Colonic mucosa (tissue), 4 donors: ENCODE data around the gene CRLF2. TPM values are rescaled to one million over a fixed set of nuclear protein-coding genes. Genes with fewer than 3 reads are reported as not detected.

Experiments
- DNase-seq: peaks from one replicate; pipeline ENCODE4 v3.0.0-alpha.2; 2020
- H3K27ac ChIP-seq: fragments of 200-600 bp; one replicate; pipeline ENCODE4 v1.8.0; 2021
- H3K27me3 ChIP-seq: fragments of 200-600 bp; one replicate; pipeline ENCODE4 v1.8.0; 2021
- H3K36me3 ChIP-seq: fragments of 200-600 bp; one replicate; pipeline ENCODE4 v1.8.0; 2021
- H3K4me1 ChIP-seq: fragments of 200-600 bp; one replicate; pipeline ENCODE4 v1.8.0; 2021; ENCODE audit warnings: mild to moderate bottlenecking
- H3K4me3 ChIP-seq: fragments of 200-600 bp; one replicate; pipeline ENCODE4 v1.8.0; 2021
- H3K9ac ChIP-seq, 2 donors: one replicate each; pipeline ENCODE4 v1.7.0; 2013; ENCODE audit warnings: control low read depth in 2 of 2, low read depth in 2 of 2, low read length in 2 of 2
- H3K9me3 ChIP-seq: fragments of 200-600 bp; one replicate; pipeline ENCODE4 v1.8.0; 2021
- intact Hi-C: fragments of 100-400 bp; cut with DNase I; formaldehyde crosslinking; loops from one replicate; pipeline ENCODE4 v1.14.1; 2022
- total RNA-seq, 2 donors: library from RNA; stranded (reverse); fragmentation: NEBNext Ultra II Directional in 1 of 2; extraction: Animal tissue kit (Norgen Biotek cat#: 25700) in 1 of 2; gene quantifications; one replicate each; pipeline ENCODE4 v1.2.1, GENCODE V29; 2021
- TF ChIP-seq, protein P1 (sequence below): fragments of 200-600 bp; IDR thresholded peaks from one replicate; pipeline ENCODE4 v1.8.0; 2022; ENCODE audit warnings: antibody characterized with exemption, mild to moderate bottlenecking
- donor health status: healthy.
- donor health status: DM: no; HTN: no; CAD: no.
- donor health status: DM: no; HTN: no; CAD: no.

The CRLF2 gene
- total RNA-seq, 2 donors from 2014 or later: 0.32 TPM; not detected in 1

DNA sequence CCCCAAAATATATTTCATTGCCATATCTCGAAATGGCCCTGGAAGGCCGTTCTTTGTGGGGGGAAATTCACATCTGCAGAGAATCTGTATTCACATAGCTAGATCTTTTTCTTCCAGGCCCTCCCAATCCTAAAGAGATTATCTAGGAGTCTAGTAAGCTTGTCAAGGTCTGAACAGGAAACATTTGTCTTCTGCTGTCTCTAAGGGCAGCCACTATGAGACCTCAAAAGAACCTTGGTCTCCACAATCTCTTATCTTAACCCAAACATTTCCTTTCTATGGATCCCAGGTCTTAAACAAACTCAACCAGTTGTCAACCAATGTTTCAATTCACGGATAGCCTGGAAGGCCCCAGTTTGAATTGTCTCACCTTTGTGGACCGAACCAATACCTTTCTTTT, 45.0 kb downstream of the CRLF2 start:
- no peak for DNase-seq
- H3K36me3 ChIP-seq: no peaks in the 10 kb centered on the region
- H3K9me3 ChIP-seq: no peaks in the 10 kb centered on the region
- no peaks in the 10 kb centered on the region for H3K27me3 ChIP-seq
- TF ChIP-seq, protein P1, sequence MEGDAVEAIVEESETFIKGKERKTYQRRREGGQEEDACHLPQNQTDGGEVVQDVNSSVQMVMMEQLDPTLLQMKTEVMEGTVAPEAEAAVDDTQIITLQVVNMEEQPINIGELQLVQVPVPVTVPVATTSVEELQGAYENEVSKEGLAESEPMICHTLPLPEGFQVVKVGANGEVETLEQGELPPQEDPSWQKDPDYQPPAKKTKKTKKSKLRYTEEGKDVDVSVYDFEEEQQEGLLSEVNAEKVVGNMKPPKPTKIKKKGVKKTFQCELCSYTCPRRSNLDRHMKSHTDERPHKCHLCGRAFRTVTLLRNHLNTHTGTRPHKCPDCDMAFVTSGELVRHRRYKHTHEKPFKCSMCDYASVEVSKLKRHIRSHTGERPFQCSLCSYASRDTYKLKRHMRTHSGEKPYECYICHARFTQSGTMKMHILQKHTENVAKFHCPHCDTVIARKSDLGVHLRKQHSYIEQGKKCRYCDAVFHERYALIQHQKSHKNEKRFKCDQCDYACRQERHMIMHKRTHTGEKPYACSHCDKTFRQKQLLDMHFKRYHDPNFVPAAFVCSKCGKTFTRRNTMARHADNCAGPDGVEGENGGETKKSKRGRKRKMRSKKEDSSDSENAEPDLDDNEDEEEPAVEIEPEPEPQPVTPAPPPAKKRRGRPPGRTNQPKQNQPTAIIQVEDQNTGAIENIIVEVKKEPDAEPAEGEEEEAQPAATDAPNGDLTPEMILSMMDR: no peak
- H3K9ac ChIP-seq: no peak overlapping the region
- H3K27ac ChIP-seq: no peak overlapping the region
- no peak overlapping the region for H3K4me3 ChIP-seq
- H3K4me1 ChIP-seq: no peaks in the 10 kb centered on the region
- intact Hi-C loops: no loop called here

DNA sequence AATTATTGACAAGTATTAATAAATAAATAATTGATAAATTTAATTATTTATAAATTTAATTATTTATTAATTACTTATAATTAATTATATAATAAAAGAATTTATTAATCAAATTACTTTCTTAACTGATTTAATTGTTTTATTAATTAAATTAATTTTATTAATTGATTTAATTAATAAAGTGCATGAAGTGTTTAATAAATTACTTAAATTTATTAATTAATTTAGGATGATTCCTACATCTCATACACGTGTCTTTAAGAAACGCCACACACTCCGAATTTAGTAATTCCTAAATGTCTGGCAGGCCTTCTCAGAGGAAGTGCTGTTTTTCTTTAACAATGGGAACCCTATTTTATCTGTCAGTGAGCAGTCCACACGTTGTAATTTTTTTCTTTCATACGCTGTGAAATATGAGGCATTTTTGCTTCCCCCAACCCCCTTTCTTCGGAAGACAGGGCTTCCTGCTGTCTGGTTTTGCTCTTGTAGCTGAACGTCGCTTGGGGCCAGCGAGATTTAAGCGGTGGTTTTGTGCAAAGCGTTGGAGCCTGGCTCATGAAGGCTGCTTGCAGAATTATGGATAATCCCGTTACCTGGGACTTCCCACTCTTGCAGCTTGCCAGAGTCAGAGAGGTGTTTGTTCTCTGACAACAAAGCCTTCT, 46.8 kb downstream of the CRLF2 start:
- no peak for DNase-seq
- H3K27me3 ChIP-seq: no peaks in the 10 kb centered on the region
- H3K4me3 ChIP-seq: no peak overlapping the region
- H3K4me1 ChIP-seq: no peaks in the 10 kb centered on the region
- H3K27ac ChIP-seq: no peak overlapping the region
- H3K9me3 ChIP-seq: no peaks in the 10 kb centered on the region
- no peaks in the 10 kb centered on the region for H3K36me3 ChIP-seq
- intact Hi-C loops: no loop called here
- TF ChIP-seq, protein P1: no peak
- H3K9ac ChIP-seq: no peak overlapping the region

- DNase-seq: no peak
- H3K27me3 ChIP-seq: no peaks in the 10 kb centered on the region
- H3K9me3 ChIP-seq: no peaks in the 10 kb centered on the region
- H3K9ac ChIP-seq: no peak overlapping the region
- no peaks in the 10 kb centered on the region for H3K4me1 ChIP-seq
- no peak overlapping the region for H3K27ac ChIP-seq
- TF ChIP-seq, protein P1: no peak
- H3K4me3 ChIP-seq: no peak overlapping the region
- no peaks in the 10 kb centered on the region for H3K36me3 ChIP-seq
- intact Hi-C loops: no loop called here
Measured at GRCh38 chrX:1164322-1165288, 47.8 kb downstream of the CRLF2 start.

DNA sequence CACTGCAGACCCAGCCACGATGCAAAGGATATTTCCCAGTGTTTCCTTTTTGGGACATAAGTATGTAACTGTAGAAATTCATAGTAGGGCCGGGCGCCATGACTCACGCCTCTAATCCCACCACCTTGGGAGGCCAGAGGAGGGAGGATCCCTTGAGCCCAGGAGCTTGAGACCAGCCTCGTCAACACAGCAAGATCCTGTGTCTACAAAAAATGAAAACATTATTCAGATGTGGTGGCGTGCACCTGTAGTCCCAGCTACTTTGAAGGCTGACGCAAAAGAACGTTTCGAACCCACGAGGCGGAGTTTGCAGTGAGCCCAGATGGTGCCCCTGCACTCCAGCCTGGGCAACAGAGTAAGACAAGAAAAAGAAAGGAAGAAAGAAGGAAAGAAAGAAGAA, 49.2 kb downstream of the CRLF2 start:
- intact Hi-C loops: no loop called here
- H3K27ac ChIP-seq: no peak overlapping the region
- no peak overlapping the region for H3K4me3 ChIP-seq
- H3K27me3 ChIP-seq: no peaks in the 10 kb centered on the region
- H3K36me3 ChIP-seq: no peaks in the 10 kb centered on the region
- DNase-seq: no peak
- no peaks in the 10 kb centered on the region for H3K9me3 ChIP-seq
- no peaks in the 10 kb centered on the region for H3K4me1 ChIP-seq
- TF ChIP-seq, protein P1: no peak
- no peak overlapping the region for H3K9ac ChIP-seq

- DNase-seq: no peak
- no peaks in the 10 kb centered on the region for H3K9me3 ChIP-seq
- no peak overlapping the region for H3K27ac ChIP-seq
- no peaks in the 10 kb centered on the region for H3K36me3 ChIP-seq
- no peaks in the 10 kb centered on the region for H3K27me3 ChIP-seq
- TF ChIP-seq, protein P1: no peak
- intact Hi-C loops: no loop called here
- H3K9ac ChIP-seq: no peak overlapping the region
- H3K4me3 ChIP-seq: no peak overlapping the region
- no peaks in the 10 kb centered on the region for H3K4me1 ChIP-seq
Measured at GRCh38 chrX:1162119-1162916, 50.1 kb downstream of the CRLF2 start.
